Measurements from ENCODE around the gene RSPO3.
"Not testable (repeated sequence)": the region's sequence is repeated elsewhere in the genome, so short reads cannot be mapped to it uniquely, and the experiment has no call there.

RSPO3 gene

GRCh38 chr6:127090051-127090450 is 28.4 kb upstream of the RSPO3 start:
- Histone ChIP-seq H3K27me3 (replicated peaks; ENCODE audit: control insufficient read depth, insufficient read depth, low read length) (no peaks in the 10 kb centered on the region), H3K36me3 (ENCODE audit: control insufficient read depth, insufficient read depth, low read length, severe bottlenecking) (no peaks in the 10 kb centered on the region), H3K4me1 (ENCODE audit: control insufficient read depth, insufficient read depth, low read length) (peaks cover 20% of the 10 kb centered on the region), H3K9ac (ENCODE audit: low read length) (no peak overlapping the region), H3K9me3 (ENCODE audit: control insufficient read depth, low read length) (no peaks in the 10 kb centered on the region), H3K4me3 (ENCODE audit: low read length) (no peak overlapping the region)
- DNase-seq (ENCODE audit: low read depth): no peak

GRCh38 chr6:127092466-127092865 is 26.0 kb upstream of the RSPO3 start:
- DNase-seq (ENCODE audit: low read depth): no peak
- H3K4me3 ChIP-seq (ENCODE audit: low read length): no peak overlapping the region
- no peak overlapping the region for H3K9ac ChIP-seq (ENCODE audit: low read length)
- H3K4me1 ChIP-seq (ENCODE audit: control insufficient read depth, insufficient read depth, low read length): peaks cover 7% of the 10 kb centered on the region
- no peaks in the 10 kb centered on the region for H3K27me3 ChIP-seq (replicated peaks; ENCODE audit: control insufficient read depth, insufficient read depth, low read length)
- no peaks in the 10 kb centered on the region for H3K9me3 ChIP-seq (ENCODE audit: control insufficient read depth, low read length)
- H3K36me3 ChIP-seq (ENCODE audit: control insufficient read depth, insufficient read depth, low read length, severe bottlenecking): no peaks in the 10 kb centered on the region

- no peaks in the 10 kb centered on the region for H3K36me3 ChIP-seq (ENCODE audit: control insufficient read depth, insufficient read depth, low read length, severe bottlenecking)
- no peaks in the 10 kb centered on the region for H3K9me3 ChIP-seq (ENCODE audit: control insufficient read depth, low read length)
- H3K4me1 ChIP-seq (ENCODE audit: control insufficient read depth, insufficient read depth, low read length): peaks cover 5% of the 10 kb centered on the region
- no peaks in the 10 kb centered on the region for H3K27me3 ChIP-seq (replicated peaks; ENCODE audit: control insufficient read depth, insufficient read depth, low read length)
- no peak for DNase-seq (ENCODE audit: low read depth)
- H3K9ac ChIP-seq (ENCODE audit: low read length): no peak overlapping the region
- no peak overlapping the region for H3K4me3 ChIP-seq (ENCODE audit: low read length)
These were observed 23.7 kb upstream of the RSPO3 start for GRCh38 chr6:127094791-127095190.

- no peaks in the 10 kb centered on the region for H3K9me3 ChIP-seq (ENCODE audit: control insufficient read depth, low read length)
- H3K4me3 ChIP-seq (ENCODE audit: low read length): no peak overlapping the region
- no peaks in the 10 kb centered on the region for H3K36me3 ChIP-seq (ENCODE audit: control insufficient read depth, insufficient read depth, low read length, severe bottlenecking)
- no peaks in the 10 kb centered on the region for H3K27me3 ChIP-seq (replicated peaks; ENCODE audit: control insufficient read depth, insufficient read depth, low read length)
- H3K4me1 ChIP-seq (ENCODE audit: control insufficient read depth, insufficient read depth, low read length): peaks cover 12% of the 10 kb centered on the region
- no peak for DNase-seq (ENCODE audit: low read depth)
- H3K9ac ChIP-seq (ENCODE audit: low read length): no peak overlapping the region
These were observed 22.3 kb upstream of the RSPO3 start for GRCh38 chr6:127096167-127096566.

DNA sequence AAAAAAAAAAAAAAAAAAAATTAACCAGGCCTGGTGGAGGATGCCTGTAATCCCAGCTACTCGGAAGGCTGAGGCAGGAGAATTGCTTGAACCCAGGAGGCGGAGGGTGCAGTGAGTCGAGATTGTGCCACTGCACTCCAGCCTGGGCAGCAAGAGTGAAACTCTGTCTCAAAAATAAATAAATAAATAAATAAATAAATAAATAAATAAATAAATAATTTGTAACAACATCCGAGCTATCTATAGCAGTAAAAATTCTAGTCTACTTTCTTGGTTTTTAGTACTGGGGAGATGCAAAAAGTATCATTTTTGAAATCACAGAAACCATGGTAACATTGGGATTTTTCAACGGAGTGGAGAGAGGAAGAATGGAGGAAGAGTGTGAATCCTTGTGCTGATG is 21.0 kb upstream of the RSPO3 start:
- not testable (repeated sequence) for H3K9me3 ChIP-seq (ENCODE audit: control insufficient read depth, low read length); H3K36me3 ChIP-seq (ENCODE audit: control insufficient read depth, insufficient read depth, low read length, severe bottlenecking); H3K4me3 ChIP-seq (ENCODE audit: low read length); H3K9ac ChIP-seq (ENCODE audit: low read length); DNase-seq (ENCODE audit: low read depth); H3K27me3 ChIP-seq (replicated peaks; ENCODE audit: control insufficient read depth, insufficient read depth, low read length)
- peaks cover 20% of the 10 kb centered on the region for H3K4me1 ChIP-seq (ENCODE audit: control insufficient read depth, insufficient read depth, low read length)

DNA sequence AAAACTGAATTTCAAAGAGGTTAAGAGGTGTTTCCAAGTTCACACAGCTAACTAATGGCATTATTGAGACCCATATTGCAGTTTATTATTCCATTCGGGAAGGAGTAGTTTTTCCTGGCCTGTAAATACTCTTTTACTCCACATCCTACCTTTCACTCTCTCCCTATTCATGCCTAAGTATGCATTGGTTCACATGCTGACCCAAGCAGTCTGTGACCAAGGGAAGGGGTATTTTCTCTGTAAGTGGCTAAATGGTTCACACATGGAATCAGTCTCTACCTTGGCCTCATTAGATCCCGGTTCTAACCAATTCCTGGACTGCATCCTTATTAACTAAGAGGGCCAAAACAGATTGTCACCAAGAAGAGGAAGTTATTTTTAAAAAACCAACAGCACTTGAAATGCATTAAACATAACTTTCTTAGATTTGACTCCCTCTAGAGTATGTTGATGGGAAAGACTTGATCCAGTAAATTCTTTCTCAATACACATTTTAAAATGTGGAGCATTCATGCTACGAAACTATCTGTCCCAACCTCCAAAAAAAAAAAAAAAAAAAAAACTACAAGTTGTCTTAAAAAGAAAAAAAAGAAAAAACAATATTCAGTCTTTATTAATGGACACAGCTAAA is 17.8 kb upstream of the RSPO3 start:
- peak overlapping the region; percentile 13 for H3K9ac ChIP-seq (ENCODE audit: low read length)
- no peaks in the 10 kb centered on the region for H3K9me3 ChIP-seq (ENCODE audit: control insufficient read depth, low read length)

DNA sequence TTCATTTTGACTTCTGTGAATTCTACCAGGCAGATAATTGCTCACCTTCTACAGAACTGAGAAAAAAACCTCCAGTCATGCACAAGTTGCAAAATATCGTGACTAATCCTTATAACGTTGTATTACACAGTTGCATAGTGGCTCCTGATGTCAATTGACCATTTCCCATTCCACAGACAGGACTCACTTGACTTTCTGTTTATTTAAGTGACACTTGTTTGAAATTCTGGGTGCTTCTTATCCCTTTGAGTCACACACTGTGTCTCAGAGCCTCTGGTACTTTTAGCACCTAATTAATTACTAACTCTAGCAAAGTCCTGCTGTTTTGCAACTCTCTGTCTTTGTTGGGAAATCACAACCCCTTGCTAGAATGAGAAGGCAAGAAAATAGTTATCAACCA is 16.2 kb upstream of the RSPO3 start:
- H3K9me3 ChIP-seq (ENCODE audit: control insufficient read depth, low read length): no peaks in the 10 kb centered on the region
- peaks cover 25% of the 10 kb centered on the region for H3K4me1 ChIP-seq (ENCODE audit: control insufficient read depth, insufficient read depth, low read length)
- peak; percentile 75 for DNase-seq (ENCODE audit: low read depth)
- no peak overlapping the region for H3K4me3 ChIP-seq (ENCODE audit: low read length)
- no peaks in the 10 kb centered on the region for H3K27me3 ChIP-seq (replicated peaks; ENCODE audit: control insufficient read depth, insufficient read depth, low read length)
- H3K36me3 ChIP-seq (ENCODE audit: control insufficient read depth, insufficient read depth, low read length, severe bottlenecking): no peaks in the 10 kb centered on the region
- no peak overlapping the region for H3K9ac ChIP-seq (ENCODE audit: low read length)

More for the DNA sequence above, 17.8 kb upstream of the RSPO3 start:
- Histone ChIP-seq H3K4me3 (ENCODE audit: low read length) (no peak overlapping the region), H3K36me3 (ENCODE audit: control insufficient read depth, insufficient read depth, low read length, severe bottlenecking) (no peaks in the 10 kb centered on the region), H3K27me3 (replicated peaks; ENCODE audit: control insufficient read depth, insufficient read depth, low read length) (no peaks in the 10 kb centered on the region), H3K4me1 (ENCODE audit: control insufficient read depth, insufficient read depth, low read length) (peaks cover 25% of the 10 kb centered on the region)
- DNase-seq (ENCODE audit: low read depth): peak; percentile 67

- no peak overlapping the region for H3K4me3 ChIP-seq (ENCODE audit: low read length)
- H3K9me3 ChIP-seq (ENCODE audit: control insufficient read depth, low read length): no peaks in the 10 kb centered on the region
- no peak for DNase-seq (ENCODE audit: low read depth)
- H3K4me1 ChIP-seq (ENCODE audit: control insufficient read depth, insufficient read depth, low read length): peaks cover 25% of the 10 kb centered on the region
- H3K36me3 ChIP-seq (ENCODE audit: control insufficient read depth, insufficient read depth, low read length, severe bottlenecking): no peaks in the 10 kb centered on the region
- no peaks in the 10 kb centered on the region for H3K27me3 ChIP-seq (replicated peaks; ENCODE audit: control insufficient read depth, insufficient read depth, low read length)
- H3K9ac ChIP-seq (ENCODE audit: low read length): no peak overlapping the region
These were observed 15.6 kb upstream of the RSPO3 start for GRCh38 chr6:127102859-127103258.

DNA sequence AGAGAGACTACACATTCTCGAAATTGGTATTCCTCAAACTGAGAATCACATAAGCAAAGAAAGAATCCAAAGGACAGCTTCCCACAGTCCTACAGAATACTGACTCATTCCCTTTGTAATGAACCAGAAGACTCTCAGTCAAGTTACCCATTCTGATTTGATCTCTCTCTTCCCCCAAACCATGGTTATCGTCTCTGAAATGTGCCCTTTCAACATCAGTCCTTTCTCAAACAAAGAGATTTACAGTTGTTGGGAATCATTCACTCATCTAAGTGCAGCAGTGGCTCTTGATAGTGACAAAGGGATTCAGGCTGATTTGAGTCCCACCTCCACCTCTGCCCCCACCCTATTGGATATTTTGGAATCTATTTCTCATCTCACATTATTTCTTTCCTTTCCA is 15.0 kb upstream of the RSPO3 start:
- Histone ChIP-seq H3K36me3 (ENCODE audit: control insufficient read depth, insufficient read depth, low read length, severe bottlenecking) (no peaks in the 10 kb centered on the region), H3K4me1 (ENCODE audit: control insufficient read depth, insufficient read depth, low read length) (peaks cover 25% of the 10 kb centered on the region), H3K27me3 (replicated peaks; ENCODE audit: control insufficient read depth, insufficient read depth, low read length) (no peaks in the 10 kb centered on the region), H3K9ac (ENCODE audit: low read length) (no peak overlapping the region), H3K4me3 (ENCODE audit: low read length) (no peak overlapping the region), H3K9me3 (ENCODE audit: control insufficient read depth, low read length) (no peaks in the 10 kb centered on the region)
- no peak for DNase-seq (ENCODE audit: low read depth)

DNA sequence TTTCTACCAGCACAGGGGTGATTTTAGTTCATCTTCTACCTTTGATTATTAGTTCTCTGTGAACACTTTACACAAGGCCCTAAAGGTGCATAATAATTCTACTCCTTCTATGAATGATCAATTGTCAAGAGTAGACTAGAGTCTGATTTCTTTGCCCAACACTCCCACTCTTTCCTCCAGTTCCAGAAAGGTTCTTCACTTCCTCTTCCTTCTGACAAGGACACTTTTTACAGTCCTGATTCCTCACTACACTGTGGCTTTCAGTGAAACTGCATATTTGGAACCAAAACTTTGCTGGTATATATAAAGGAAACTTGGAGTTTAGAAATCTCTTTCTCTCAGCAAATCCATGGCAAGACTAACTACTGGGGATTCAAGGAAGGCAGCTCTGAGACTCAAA is 10.6 kb upstream of the RSPO3 start:
- Histone ChIP-seq H3K4me1 (ENCODE audit: control insufficient read depth, insufficient read depth, low read length) (peaks cover under 1% of the 10 kb centered on the region), H3K9me3 (ENCODE audit: control insufficient read depth, low read length) (no peaks in the 10 kb centered on the region), H3K36me3 (ENCODE audit: control insufficient read depth, insufficient read depth, low read length, severe bottlenecking) (no peaks in the 10 kb centered on the region), H3K9ac (ENCODE audit: low read length) (no peak overlapping the region), H3K27me3 (replicated peaks; ENCODE audit: control insufficient read depth, insufficient read depth, low read length) (no peaks in the 10 kb centered on the region), H3K4me3 (ENCODE audit: low read length) (no peak overlapping the region)
- DNase-seq (ENCODE audit: low read depth): no peak

DNA sequence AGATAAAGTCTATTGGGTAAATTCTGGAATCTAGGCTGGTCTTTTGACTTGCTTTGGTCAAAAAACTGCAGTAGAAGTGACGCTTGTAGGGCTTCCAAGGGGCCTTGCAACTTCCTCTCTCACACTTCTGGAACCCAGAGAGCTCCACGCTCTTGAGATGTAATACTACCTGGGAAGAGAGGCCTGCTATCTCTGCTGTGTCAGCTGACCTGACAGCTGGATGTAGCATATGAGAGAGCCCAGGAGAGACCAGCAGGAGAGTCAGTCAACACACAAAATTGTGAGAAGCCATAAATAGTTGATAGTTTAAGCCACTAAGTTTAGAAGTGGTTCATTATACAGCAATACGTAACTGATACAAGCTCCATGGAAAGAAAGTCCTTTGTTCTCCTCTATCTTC is 7.8 kb upstream of the RSPO3 start:
- H3K9ac ChIP-seq (ENCODE audit: low read length): no peak overlapping the region
- H3K36me3 ChIP-seq (ENCODE audit: control insufficient read depth, insufficient read depth, low read length, severe bottlenecking): no peaks in the 10 kb centered on the region
- no peaks in the 10 kb centered on the region for H3K27me3 ChIP-seq (replicated peaks; ENCODE audit: control insufficient read depth, insufficient read depth, low read length)
- no peaks in the 10 kb centered on the region for H3K9me3 ChIP-seq (ENCODE audit: control insufficient read depth, low read length)
- DNase-seq (ENCODE audit: low read depth): no peak
- H3K4me3 ChIP-seq (ENCODE audit: low read length): no peak overlapping the region
- H3K4me1 ChIP-seq (ENCODE audit: control insufficient read depth, insufficient read depth, low read length): no peaks in the 10 kb centered on the region

- Histone ChIP-seq H3K4me1 (ENCODE audit: control insufficient read depth, insufficient read depth, low read length) (no peaks in the 10 kb centered on the region), H3K27me3 (replicated peaks; ENCODE audit: control insufficient read depth, insufficient read depth, low read length) (no peaks in the 10 kb centered on the region), H3K4me3 (ENCODE audit: low read length) (no peak overlapping the region), H3K9ac (ENCODE audit: low read length) (no peak overlapping the region), H3K36me3 (ENCODE audit: control insufficient read depth, insufficient read depth, low read length, severe bottlenecking) (no peaks in the 10 kb centered on the region), H3K9me3 (ENCODE audit: control insufficient read depth, low read length) (no peaks in the 10 kb centered on the region)
- no peak for DNase-seq (ENCODE audit: low read depth)
These were observed 6.9 kb upstream of the RSPO3 start for GRCh38 chr6:127111526-127111925.

Data from adipocyte (in vitro differentiated cells).